DMS79 (cell line): ENCODE data around the gene NTNG2.

Experiments
- DNase-seq: peaks from one replicate; lab custom pipeline; 2025; lab: John Stamatoyannopoulos, UW

Gene NTNG2

DNA sequence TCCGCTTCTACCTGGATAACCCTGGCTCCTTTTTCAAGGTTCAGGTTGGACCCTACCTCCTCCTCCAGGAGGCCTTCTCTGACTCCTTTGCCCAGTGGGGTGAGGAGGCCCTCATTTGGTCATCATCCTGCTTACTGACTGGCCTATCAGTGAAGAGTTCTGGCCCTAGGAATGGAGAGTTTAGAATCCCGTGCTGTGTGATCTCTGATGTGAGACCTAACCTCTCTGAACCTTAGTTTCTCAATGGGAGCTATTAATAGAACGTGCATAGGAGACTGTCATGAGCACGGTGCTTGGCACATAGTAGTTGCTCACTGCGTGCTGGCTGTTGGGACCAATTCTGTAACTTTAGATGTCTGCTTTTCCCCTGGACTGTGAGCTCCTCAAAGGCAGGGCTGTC, 10.3 kb downstream of the NTNG2 start:
- DNase-seq, result no peak

DNA sequence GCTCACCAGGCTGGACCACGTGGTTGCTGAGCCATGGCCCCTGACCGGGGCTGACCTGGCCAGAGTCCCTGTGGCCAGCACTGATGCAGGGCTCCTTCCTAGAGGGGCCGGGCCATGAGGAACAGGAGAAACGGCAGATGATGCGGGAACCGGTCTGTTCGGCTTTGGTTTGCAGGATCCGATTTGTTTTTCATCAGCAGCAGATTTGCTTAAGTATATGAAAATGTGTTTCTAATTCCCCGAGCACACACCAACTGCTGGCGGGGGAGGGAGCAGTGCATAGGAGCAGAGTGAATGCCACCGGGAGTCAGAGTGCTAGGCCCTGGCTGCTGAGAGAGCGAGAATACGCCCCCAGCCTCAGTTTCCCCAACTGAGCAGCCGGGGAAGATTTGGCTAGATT, 13.6 kb downstream of the NTNG2 start:
- no peak for DNase-seq

DNA sequence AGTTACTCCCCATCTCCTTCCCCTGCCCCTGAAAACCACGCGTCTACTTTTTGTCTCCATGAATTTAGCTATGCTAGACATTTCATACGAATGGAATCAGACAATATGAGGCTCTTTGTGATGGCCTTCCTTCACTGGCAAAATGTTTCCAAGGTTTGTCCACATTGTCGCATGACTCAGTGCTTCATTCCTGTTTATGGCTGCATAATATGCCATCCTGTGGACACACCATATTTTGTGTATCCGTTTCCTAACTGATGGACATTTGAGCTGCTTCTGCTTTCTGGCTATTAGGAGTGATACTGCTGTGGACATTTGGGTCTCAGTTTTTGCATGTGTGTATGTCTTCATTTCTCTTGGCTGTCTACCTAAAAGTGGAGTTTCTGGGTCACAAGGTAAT, 14.5 kb downstream of the NTNG2 start:
- no peak for DNase-seq

DNA sequence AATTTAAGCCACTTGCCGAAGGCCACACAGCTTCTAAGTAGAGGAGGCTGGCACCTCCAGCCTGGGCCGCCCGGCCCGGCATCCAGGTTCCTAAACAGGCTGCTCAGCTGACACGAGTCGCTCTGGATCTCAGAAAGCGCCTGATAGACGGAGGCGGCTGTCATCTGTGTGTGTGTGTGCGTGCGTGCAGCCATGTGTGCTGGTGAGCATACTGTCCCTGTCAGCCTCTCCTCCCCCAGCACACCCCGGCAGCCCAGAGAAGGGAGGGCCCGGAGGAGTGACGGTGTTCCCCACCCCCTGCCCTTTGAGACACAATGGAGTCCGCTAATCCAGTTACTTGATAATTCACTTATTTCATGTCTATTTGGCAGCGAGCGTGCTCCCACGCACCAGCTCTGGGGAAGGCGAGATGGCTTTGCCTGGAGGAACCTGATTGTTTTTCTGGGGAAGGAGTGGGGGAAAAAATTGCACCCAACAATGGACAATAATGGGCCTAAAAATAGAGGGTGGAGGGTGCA, 20.0 kb downstream of the NTNG2 start:
- DNase-seq, result no peak

DNA sequence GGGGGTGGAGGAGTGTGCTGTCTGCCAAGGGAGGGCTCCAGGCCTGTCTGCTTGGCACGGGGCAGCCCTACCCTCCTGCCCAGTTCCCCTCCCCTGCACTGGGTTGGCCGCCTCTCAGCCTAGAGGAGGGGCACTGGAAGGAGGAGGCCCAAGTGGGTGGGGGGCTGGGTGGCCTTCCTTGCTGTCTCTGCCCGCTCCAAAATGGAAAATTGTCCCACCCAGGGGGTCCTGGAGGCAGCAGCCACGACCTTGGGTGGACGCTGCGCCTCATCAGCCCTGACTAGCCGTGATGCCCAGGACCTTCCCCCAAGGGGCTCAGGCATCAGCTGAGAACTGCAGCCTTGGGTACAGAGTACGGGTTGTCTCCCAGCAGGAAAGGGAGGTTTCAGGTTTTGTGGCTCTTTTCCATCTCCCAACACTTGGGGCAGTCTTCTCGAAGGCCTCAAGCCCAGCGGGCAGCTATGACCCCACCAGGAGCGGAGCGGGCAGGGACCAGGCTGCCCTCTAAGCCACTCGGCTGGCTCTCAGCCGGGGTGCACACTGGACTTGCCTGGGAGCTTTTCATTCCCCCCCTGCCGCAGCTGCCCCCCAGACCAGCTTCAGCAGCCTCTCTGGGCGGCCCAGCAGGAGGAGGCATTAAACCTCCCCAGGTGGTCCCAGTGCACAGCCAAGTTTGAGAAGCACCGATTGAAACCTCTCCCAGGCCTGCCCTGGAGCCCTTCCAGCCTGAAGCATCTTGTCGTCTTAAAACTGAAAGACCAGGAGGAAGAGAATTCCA, 20.6 kb downstream of the NTNG2 start:
- DNase-seq, result peak; percentile 49

DNA sequence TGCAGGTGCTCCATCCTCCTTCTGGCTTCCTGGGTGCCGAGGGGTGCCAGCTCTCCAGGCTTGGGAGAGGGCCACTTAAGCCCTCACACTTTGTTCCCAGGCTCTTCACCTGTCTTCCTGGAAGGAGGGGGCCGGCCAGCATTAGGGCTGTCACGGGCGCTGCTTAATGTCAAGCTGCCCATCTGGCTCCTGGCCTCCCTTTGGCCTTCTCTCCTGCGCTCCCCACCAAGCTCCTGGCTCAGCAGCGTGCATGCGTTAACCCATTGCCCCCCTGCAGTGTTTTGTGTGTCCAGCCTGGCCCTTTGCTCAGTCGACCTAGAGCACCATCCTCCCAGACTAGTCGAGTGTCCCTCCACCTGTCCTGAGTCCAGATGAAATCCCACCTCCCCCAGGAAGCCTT, 21.3 kb downstream of the NTNG2 start:
- DNase-seq, result no peak

DNA sequence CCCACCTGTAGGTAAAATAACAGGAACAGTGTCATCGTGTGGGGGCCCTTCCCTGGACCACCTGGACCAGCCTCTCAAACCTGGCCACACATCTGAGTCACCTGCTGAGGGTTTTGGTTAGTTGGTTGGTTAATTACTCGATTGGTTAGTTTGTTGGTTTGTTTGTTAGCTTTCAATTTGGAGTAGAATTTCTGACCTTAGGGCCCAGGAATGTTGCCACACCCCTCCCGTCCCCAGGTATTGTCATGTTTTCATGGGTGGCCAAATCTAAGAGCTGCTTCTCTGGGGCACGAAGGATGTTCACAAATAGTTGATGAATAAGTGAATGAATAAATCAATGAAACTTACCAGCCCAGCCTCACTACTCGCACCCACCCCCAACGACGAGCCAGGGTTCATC, 21.9 kb downstream of the NTNG2 start:
- no peak for DNase-seq

DNA sequence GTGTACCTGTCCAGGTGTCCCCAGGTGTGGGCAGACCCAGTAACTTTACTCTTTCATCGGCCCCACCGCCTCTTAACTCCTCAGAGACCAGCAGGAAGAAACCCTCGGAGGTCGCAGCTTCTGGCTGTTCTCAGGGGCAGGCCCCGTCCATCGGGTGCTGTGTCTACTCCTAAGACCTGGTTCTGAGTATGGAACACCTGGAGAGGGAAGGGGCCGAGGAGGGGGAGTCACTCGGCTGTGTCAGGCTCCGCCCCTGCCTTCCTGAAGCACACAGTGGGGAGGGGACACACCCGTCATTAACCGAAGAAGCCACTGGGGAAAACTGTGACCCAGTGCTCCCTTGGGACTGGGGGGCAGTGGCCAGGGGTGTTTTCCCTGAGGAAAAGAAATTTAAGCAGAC, 22.3 kb downstream of the NTNG2 start:
- no peak for DNase-seq

DNA sequence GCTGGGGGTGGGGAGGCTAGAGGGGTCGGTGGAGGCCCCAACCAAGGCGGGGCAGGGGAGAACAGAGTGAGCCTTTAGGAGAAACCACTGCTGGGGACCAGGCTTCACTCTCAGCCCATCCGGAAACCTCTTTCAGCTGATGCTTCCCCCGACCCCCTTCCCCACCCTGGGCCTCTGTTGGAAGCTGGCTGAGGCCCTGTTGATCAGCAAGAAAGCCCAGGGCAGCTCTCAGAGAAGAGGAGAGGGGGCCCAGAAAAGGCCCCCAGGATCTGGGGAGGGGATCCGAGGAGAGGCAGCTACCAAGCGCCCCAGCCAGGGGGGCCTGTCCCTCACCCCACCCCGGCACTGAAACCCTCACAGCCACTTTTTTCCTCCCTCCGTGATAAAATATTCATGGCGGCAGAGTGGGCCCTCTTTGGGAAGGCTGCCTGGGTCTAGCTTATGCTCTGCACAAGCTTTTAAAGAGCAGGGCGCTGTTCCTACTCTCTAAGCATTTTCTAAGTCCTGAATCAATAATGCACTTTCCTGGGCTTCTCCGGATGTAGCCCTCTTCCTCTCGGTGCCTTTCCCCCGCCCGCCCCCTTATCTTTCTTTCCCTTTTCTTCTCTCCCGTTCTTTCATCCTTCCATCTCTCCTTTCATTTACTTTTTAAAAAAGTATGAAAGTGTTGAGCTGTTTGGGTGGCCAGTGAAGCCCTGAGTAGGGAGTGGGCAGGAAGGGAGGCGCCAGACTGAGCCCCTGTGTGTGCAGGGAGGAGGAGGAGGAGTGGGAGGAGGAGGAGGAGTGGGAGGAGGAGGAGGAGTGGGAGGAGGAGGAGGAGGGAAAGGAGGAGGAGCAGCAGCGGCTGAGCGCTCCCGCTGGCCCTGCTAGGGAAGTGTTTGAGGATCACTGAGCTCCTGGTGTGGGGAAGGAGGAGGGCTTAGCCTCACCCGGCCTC, 23.5 kb downstream of the NTNG2 start:
- DNase-seq, result no peak

DNA sequence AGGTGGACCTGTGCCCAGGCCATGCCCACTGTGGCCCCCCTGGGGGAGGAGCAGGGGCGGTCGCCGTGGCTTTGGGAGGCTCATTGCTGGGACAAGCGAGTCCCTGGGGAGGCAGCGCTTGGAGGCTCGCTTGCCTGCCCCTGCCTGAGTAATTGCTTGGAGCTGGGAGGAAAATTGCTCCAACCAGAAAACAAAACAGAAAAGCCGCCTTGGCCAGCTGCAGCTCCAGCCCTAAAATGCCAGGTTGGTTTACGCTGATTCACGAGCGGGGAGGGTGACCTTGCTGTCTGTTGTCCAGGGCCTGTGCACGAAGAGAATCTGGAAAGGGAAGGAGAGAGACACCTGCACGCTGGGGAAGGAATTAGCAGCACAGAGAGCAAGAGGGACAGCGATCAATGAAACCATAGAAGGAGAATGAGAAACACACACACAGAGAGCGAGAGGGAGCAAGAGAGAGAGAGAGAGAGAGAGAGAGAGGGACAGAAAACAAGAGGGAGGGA, 25.3 kb downstream of the NTNG2 start:
- no peak for DNase-seq

DNA sequence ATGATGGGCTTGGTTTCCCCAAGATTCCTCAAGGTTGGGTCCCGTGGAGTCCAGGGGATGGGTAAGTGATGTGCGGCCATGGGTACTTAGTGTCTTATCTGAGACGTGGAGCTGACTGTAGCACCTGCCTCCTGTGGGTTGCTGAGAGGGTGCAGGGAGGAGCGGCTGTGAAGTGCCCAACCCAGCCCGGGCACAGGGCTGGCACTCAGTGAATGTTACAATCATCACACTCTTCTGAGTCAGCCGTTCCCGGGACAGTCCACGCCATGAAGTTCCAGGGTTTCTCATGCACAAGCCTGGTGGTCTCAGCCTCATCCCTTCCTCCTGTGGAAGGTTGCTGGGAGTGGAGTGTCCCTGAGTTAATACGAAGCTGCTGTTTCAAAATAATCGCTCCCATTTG, 29.1 kb downstream of the NTNG2 start:
- DNase-seq, result peak; percentile 71

DNA sequence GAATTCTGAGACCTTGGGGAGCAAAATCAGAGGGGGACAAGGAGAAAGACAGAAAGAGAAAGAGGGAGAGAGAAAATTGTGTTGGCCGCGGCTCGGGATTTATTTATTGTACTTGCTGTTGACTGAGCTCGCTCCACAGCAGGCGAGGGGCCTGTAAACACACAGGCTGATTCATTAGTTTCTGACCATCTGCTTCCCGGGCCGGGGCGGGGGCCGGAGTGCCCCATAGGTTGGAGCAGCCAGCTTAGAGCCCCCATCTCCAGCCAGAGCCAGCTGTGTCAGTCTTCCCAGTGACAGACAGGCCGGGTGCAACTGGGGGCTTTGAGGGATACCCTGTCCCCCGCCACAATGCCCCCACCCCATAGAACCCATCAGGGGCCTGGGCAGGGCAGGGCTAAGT, 30.9 kb downstream of the NTNG2 start:
- DNase-seq, result no peak

DNA sequence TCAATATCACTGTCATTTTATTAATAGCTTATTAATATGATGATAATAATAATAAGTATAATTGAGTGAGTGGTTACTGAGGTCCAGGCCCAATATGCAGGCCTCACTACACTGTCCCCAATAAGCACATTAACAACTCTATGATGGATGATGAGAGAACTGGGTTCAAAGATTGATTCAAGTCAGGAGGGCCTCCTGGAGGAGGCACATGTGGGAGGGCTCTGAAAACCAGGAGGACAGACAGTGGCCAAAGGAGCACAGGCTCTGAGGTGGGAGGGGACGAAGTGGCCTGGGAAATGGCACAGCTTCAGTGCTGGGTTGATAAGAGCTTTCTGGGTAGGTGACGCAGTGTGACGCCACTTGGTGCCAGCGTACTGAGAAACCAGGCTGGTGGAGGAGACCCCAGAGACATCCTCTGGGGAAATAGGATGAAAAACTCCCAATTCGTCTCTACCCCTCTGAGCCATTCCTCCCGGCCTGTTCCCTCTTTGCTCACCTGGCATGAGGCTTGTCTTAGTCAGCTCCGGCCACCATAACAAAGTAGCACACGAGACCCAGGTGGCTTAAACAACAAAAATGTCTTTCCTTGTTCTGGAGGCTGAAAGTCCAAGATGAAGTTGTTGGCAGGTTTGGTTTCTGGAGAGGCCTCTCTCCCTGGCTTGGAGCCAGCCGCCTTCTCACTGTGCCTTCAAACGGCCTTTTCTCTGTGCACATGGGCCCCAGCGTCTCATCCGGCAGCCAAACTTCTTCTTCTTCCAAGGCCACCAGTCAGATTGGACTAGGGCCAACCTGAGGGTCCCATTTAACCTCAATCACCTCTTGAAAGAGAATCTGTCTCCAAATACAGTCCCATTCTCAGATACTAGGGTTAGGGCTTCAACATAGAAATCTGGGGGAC, 31.6 kb downstream of the NTNG2 start:
- DNase-seq, result peak; percentile 50

DNA sequence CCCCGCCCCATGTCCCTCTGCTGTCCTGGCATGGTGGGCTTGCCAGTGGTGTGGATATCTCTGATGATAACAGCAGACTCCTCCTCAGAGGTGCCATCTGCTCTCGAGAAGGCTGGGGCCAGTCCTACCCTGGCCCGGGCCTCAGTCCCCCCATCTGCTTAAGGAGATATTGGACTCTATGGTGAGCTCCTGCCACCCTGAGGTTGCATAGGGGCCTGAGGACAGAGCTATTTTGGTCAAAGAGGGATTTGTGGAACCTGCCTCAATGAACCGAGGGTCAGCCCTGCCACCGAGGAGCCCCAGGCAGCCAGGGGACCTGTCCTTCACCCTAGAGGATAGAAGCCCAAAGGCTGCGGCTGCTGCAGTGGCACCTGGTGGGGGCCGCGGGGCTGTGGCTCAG, 32.6 kb downstream of the NTNG2 start:
- no peak for DNase-seq

DNA sequence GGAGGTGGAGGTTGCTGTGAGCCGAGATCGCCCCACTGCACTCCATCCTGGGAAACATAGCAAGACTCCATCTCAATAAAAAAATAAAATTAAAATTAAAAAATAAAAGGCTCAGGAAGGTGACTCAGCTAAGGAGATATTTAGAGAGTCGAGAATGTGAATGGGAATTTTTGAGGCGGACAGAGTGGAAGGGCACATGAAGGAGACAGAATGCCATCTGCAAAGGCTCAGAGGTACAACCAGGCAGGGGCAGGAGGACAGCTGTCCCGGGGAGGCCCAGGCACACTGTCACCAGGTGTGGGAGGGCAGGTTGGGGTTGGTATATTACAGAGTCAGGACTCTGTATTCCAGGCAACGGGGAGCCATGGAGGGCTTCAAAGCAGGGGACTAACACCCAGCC, 35.5 kb downstream of the NTNG2 start:
- DNase-seq, result no peak

DNA sequence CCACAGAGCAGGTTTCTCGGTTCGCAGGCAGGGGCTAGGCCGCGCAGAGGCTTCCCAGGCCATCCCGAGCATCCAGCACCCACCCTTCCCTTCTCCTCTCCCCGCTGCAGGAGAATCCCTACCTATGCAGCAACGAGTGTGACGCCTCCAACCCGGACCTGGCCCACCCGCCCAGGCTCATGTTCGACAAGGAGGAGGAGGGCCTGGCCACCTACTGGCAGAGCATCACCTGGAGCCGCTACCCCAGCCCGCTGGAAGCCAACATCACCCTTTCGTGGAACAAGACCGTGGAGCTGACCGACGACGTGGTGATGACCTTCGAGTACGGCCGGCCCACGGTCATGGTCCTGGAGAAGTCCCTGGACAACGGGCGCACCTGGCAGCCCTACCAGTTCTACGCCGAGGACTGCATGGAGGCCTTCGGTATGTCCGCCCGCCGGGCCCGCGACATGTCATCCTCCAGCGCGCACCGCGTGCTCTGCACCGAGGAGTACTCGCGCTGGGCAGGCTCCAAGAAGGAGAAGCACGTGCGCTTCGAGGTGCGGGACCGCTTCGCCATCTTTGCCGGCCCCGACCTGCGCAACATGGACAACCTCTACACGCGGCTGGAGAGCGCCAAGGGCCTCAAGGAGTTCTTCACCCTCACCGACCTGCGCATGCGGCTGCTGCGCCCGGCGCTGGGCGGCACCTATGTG, 36.1 kb downstream of the NTNG2 start:
- no peak for DNase-seq

DNA sequence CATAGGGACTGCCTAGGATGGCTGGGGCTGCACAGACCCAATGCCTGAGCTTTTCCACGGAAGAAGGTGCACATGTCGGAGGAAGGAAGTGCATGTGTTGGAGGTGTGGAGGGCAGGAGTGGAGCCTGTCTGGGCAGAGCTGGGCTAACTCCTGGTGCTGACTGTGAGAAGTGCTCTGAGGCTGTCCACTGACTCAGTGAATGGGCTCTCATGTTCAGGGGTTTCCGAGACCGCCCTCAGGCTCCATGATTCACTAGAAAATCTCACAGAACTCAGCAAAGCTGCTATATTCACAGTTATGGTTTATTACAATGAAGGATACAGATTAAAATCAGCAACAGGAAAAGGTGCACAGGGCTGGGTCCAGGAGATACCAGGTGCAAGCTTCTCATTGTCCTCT, 37.2 kb downstream of the NTNG2 start:
- no peak for DNase-seq

DNA sequence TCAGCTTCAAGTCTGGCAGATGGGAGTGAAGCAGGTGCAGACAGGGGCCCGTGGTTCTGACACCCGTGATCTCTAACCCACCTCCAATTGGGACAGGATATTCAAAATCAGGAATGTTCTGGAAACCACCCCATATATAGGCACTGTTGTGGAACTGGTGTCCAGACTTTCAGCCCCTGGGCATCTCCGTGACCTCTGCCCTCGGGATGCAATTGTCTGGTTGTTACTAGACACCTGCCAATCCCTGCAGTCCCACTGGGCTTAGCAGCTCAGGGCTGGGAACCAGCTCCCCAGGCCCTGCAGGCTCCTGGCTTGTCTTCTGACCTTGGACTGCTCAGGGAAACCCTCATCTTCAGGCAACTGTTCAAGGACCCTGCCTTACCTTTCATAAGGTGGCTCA, 38.8 kb downstream of the NTNG2 start:
- peak; percentile 38 for DNase-seq

DNA sequence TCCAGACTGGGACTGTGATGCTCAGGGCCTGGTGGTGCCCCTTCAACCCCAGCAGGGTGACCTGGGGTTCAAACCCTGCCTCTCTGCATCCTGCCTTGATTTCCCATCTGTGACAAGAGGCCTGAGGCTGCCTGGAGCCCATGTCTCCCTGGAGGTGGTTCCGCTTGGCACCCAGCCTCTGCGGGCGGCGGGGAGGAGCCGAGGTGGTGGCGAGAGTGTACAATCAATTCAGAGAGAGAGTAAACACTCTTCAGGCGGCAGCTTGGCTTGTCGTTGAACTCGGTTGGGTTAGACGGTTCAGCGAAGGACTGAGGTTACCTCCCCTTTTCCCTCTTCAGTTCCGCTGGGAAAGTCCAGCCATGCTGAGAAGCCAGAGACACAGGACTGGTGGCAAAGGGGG, 39.3 kb downstream of the NTNG2 start:
- peak; percentile 76 for DNase-seq

DNA sequence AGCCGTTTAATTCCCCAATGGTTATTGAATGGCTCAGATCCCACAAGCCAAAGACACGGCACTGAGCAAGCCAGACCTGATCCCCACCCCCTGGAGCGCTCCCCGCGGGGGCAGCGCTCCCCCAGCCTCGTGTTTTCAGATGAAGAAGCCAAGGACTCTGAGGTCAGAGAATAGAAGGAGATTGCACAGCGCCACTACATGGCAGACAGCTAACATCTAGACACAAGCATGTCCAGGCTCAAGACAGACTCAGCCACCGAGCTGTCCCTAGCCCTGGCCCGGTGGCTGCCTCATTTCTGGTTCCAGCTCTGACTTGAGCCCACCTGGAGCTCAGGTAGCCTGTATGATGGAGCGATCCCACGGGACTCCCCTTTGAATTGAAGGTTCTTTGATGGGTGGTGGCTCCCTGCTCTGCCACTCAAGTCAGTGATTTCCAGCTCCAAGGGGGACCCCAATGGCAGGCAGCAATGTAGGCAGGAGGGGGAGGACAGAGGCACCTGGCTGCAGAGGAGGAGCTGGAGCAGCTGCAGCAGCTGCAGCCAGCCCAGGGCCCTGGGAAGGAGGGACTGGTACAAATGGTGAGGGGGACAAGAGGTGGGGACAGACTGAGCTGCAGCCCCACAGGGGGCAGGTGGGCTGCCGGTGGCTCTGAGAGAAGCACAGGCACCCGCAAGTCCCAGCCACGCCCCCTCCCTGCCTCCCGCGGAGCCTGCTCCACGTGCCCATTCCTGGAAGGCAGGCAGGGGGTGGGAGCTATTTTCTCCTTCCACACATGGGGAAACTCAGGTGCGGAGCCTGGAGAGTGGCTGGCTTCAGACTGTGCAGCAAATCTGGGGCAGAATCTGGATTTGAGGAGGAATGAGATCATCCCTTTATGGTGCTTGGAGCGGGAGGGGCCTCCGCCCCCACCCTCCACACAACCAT, 40.2 kb downstream of the NTNG2 start:
- peak; percentile 23 for DNase-seq
